ENCODE data around the gene CLTB.

- TF ChIP-seq CTCF (IDR thresholded peaks at IDR 0.05): no peak
- TF ChIP-seq POLR2A (IDR thresholded peaks at IDR 0.05): no peak
Measured at GRCh38 chr5:176436656-176437055, 20.3 kb upstream of the CLTB start.
